Fibroblast of the aortic adventitia (primary cell): ENCODE data around the gene STEAP2. TPM values are rescaled to one million over a fixed set of nuclear protein-coding genes. Genes with fewer than 3 reads are reported as not detected.

ENCODE experiments used
- DNase-seq: peaks from one replicate; pipeline ENCODE4 v3.0.0-alpha.2; 2010; ENCODE audit warnings: low read depth
- H3K4me3 ChIP-seq: 2 replicates; pipeline ENCODE4 v1.5.1; 2011; ENCODE audit warnings: low read depth, mild to moderate bottlenecking, control low read depth, low read length, moderate library complexity
- CTCF ChIP-seq: IDR thresholded peaks from 2 replicates; pipeline ENCODE4 v1.5.1; 2011; ENCODE audit warnings: mild to moderate bottlenecking, low read length, control low read depth, inconsistent platforms; ENCODE audit not compliant: insufficient read depth
- total RNA-seq: library from RNA; depleted of rRNA; stranded (reverse); fragments of >200 nt; gene quantifications from 2 replicates; pipeline ENCODE4 v1.2.3, GENCODE V29; 2012; ENCODE audit warnings: low replicate concordance

STEAP2 gene
- total RNA-seq, 1 donor, result 28.4 TPM

GRCh38 chr7:90230834-90231233 lies 19.3 kb downstream of the STEAP2 start:
- H3K4me3 ChIP-seq, result no peak overlapping the region
- TF ChIP-seq CTCF, result no peak
- DNase-seq, result no peak

- DNase-seq, result no peak
- H3K4me3 ChIP-seq, result no peak overlapping the region
- no peak for TF ChIP-seq CTCF
Observed at GRCh38 chr7:90231304-90231703, 19.8 kb downstream of the STEAP2 start.

DNA sequence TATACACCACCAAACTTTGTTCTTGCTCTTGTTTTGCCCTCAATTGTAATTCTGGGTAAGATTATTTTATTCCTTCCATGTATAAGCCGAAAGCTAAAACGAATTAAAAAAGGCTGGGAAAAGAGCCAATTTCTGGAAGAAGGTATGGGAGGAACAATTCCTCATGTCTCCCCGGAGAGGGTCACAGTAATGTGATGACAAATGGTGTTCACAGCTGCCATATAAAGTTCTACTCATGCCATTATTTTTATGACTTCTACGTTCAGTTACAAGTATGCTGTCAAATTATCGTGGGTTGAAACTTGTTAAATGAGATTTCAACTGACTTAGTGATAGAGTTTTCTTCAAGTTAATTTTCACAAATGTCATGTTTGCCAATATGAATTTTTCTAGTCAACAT lies 20.9 kb downstream of the STEAP2 start:
- DNase-seq, result no peak
- H3K4me3 ChIP-seq, result no peak overlapping the region
- TF ChIP-seq CTCF, result no peak

DNA sequence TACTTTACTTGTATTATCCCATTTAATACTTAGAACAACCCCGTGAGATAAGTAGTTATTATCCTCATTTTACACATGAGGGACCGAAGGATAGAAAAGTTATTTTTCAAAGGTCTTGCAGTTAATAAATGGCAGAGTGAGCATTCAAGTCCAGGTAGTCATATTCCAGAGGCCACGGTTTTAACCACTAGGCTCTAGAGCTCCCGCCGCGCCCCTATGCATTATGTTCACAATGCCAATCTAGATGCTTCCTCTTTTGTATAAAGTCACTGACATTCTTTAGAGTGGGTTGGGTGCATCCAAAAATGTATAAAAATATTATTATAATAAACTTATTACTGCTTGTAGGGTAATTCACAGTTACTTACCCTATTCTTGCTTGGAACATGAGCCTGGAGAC lies 22.0 kb downstream of the STEAP2 start:
- no peak for DNase-seq
- no peak for TF ChIP-seq CTCF
- H3K4me3 ChIP-seq, result no peak overlapping the region

GRCh38 chr7:90236721-90237289 lies 25.3 kb downstream of the STEAP2 start:
- DNase-seq, result no peak
- H3K4me3 ChIP-seq, result no peak overlapping the region
- no peak for TF ChIP-seq CTCF

- DNase-seq, result no peak
- no peak for TF ChIP-seq CTCF
Observed at GRCh38 chr7:90238022-90238421, 26.5 kb downstream of the STEAP2 start.

GRCh38 chr7:90238583-90238982 lies 27.0 kb downstream of the STEAP2 start:
- no peak for DNase-seq
- no peak overlapping the region for H3K4me3 ChIP-seq
- no peak for TF ChIP-seq CTCF

More at GRCh38 chr7:90238022-90238421, 26.5 kb downstream of the STEAP2 start:
- H3K4me3 ChIP-seq, result no peak overlapping the region
